ENCODE data around the gene CNN1. TPM values are rescaled to one million over a fixed set of nuclear protein-coding genes. Genes with fewer than 3 reads are reported as not detected.
"Not testable (repeated sequence)": the region's sequence is repeated elsewhere in the genome, so short reads cannot be mapped to it uniquely, and the experiment has no call there.

The CNN1 gene
- total RNA-seq, 1 experiment from 2014 or later: 0.44 TPM

GRCh38 chr19:11558881-11559828 lies 20.5 kb downstream of the CNN1 start, which contains the start of gene ELOF1:
ELOF1 (minus strand) TSS chr19:11559230; CDS start chr19:11554347, 4,883 bp downstream.
- peaks cover 17% of the 10 kb centered on the region; the same call in 1 of the 2 replicates for H3F3A ChIP-seq (ENCODE audit: insufficient read depth, low read depth)
- H2AFZ ChIP-seq: peak within 1 kb of the TSS; percentile 94
- H3K4me3 ChIP-seq: peak within 1 kb of the TSS; percentile 97
- H3K36me3 ChIP-seq (ENCODE audit: low read depth): 0 out of 2 replicates have a peak, but pooled peaks cover 5% of the 10 kb centered on the region
- DNase-seq: peak; percentile 97
- CTCF ChIA-PET: interaction anchor here (0.6 to 1.1 kb wide), 8 partner anchors 10 to 594 kb away, joined by 3 to 9 read pairs (median 6); no protein-coding TSS in a partner anchor
- TF ChIP-seq EZH2 (IDR thresholded peaks at IDR 0.05; ENCODE audit: low read depth): no peak
- TF ChIP-seq, protein P1, sequence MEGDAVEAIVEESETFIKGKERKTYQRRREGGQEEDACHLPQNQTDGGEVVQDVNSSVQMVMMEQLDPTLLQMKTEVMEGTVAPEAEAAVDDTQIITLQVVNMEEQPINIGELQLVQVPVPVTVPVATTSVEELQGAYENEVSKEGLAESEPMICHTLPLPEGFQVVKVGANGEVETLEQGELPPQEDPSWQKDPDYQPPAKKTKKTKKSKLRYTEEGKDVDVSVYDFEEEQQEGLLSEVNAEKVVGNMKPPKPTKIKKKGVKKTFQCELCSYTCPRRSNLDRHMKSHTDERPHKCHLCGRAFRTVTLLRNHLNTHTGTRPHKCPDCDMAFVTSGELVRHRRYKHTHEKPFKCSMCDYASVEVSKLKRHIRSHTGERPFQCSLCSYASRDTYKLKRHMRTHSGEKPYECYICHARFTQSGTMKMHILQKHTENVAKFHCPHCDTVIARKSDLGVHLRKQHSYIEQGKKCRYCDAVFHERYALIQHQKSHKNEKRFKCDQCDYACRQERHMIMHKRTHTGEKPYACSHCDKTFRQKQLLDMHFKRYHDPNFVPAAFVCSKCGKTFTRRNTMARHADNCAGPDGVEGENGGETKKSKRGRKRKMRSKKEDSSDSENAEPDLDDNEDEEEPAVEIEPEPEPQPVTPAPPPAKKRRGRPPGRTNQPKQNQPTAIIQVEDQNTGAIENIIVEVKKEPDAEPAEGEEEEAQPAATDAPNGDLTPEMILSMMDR (conservative IDR thresholded peaks at IDR 0.05): peak; percentile 48
- POLR2A ChIA-PET (ENCODE audit: unreplicated experiment): interaction anchor here (0.6 kb wide), 4 partner anchors 23 to 191 kb away, joined by 3 to 7 read pairs (median 4); no protein-coding TSS in a partner anchor
- H3K79me2 ChIP-seq (ENCODE audit: low read depth): peaks cover 57% of the 10 kb centered on the region
- intact Hi-C loops (cut with micrococcal nuclease; ENCODE audit: unreplicated experiment): loop anchor here (2.0 kb wide), 1 partner anchor 54 kb away; the partner anchor contains the start of gene ZNF653
- TSS peak; percentile 94 for BruUV-seq (replicated peaks)
- H3K27ac ChIP-seq: peak within 1 kb of the TSS; percentile 47; the same call in 1 of the 2 replicates
- H3K9me3 ChIP-seq (ENCODE audit: insufficient read depth, low read depth): no peaks in the 10 kb centered on the region
- peak within 1 kb of the TSS; percentile 86 for H3K4me2 ChIP-seq
- H3K27me3 ChIP-seq (ENCODE audit: insufficient read depth, low read depth): no peaks in the 10 kb centered on the region
- peaks cover 24% of the 10 kb centered on the region for H4K20me1 ChIP-seq (ENCODE audit: insufficient read depth)
- no peaks in the 10 kb centered on the region for H3K9me2 ChIP-seq (ENCODE audit: insufficient read depth)
- peaks cover 11% of the 10 kb centered on the region; the same call in 1 of the 2 replicates for H3K4me1 ChIP-seq (replicated peaks; ENCODE audit: insufficient read depth)

DNA sequence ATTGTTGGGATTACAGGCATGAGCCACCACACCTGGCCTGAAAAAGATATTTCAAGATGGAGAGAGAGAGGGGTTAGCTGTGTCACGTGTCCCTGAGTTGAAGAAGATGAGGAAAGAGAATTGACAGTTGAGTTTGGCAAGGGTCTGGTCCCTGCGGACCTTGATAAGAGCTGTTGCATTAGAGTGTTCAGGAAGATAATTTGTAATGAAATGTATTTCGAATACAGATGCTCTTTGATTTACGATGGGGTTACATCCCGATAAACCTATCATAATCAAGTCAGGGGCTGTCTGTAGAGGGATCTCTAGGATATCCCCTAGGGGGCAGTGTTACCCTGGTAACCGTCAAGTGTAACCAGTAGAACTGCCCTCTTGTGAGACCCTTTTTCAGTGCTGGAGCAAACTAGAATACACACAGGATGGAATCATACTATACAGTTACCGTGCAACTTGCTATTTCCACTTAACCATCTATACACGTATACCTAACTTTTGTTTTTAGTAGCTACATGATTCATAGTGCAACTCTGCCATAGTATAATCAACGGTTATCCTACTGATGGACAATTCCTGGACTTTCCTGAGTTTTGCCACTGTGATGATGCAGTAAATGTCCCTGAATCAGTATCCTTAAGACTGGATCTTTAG lies 21.9 kb downstream of the CNN1 start:
- no peaks in the 10 kb centered on the region for H3K9me3 ChIP-seq (ENCODE audit: insufficient read depth, low read depth)
- H3K27me3 ChIP-seq (ENCODE audit: insufficient read depth, low read depth): no peaks in the 10 kb centered on the region
- H3K4me3 ChIP-seq: peak overlapping the region; percentile 97; the same call in 1 of the 2 replicates
- peaks cover 11% of the 10 kb centered on the region; the same call in 1 of the 2 replicates for H3K4me1 ChIP-seq (replicated peaks; ENCODE audit: insufficient read depth)
- H3F3A ChIP-seq (ENCODE audit: insufficient read depth, low read depth): peaks cover 21% of the 10 kb centered on the region; the same call in 1 of the 2 replicates
- TF ChIP-seq EZH2 (IDR thresholded peaks at IDR 0.05; ENCODE audit: low read depth): no peak
- TF ChIP-seq, protein P1 (conservative IDR thresholded peaks at IDR 0.05): peak; percentile 83
- peak; percentile 45 to 61 for DNase-seq
- H3K36me3 ChIP-seq (ENCODE audit: low read depth): no peaks in the 10 kb centered on the region
- H3K79me2 ChIP-seq (ENCODE audit: low read depth): peaks cover 50% of the 10 kb centered on the region
- CTCF ChIA-PET: interaction anchor here (0.6 to 0.7 kb wide), 5 partner anchors 12 to 1283 kb away, joined by 3 to 9 read pairs (median 4); no protein-coding TSS in a partner anchor
- 0 out of 2 replicates have a peak overlapping the region, but pooled peaks have one; percentile 94 for H2AFZ ChIP-seq
- peaks cover 21% of the 10 kb centered on the region for H4K20me1 ChIP-seq (ENCODE audit: insufficient read depth)
- no peaks in the 10 kb centered on the region for H3K9me2 ChIP-seq (ENCODE audit: insufficient read depth)
- intact Hi-C loops (cut with micrococcal nuclease; ENCODE audit: unreplicated experiment): loop anchor here (5.0 kb wide), 1 partner anchor 237 kb away; the partner anchor contains the start of gene ZNF491
- no TSS peak for BruUV-seq (replicated peaks)
- peak overlapping the region; percentile 86 for H3K4me2 ChIP-seq
- H3K27ac ChIP-seq: no peak overlapping the region
- POLR2A ChIA-PET (ENCODE audit: unreplicated experiment): no interaction called here

DNA sequence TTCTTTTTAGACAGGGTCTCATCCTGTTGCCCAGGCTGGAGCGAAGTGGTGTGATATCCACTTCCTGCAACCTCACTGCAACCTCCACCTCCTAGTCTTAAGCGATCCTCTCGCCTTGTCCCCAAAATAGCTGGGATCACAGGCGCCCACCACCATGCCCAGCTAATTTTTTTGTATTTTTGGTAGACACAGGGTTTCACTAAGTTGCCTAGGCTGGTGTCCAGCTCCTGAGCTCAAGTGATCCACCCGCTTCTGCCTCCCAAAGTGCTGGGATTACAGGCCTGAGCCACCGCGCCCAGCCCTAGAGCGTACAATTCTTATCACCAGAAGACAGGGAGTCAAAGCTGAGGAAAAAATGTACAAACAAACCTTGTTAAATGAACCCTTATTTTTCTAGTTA lies 24.9 kb downstream of the CNN1 start:
- Histone ChIP-seq H3K27ac (no peak overlapping the region), H4K20me1 (ENCODE audit: insufficient read depth) (no peaks in the 10 kb centered on the region), H3K9me2 (ENCODE audit: insufficient read depth) (no peaks in the 10 kb centered on the region), H3K79me2 (ENCODE audit: low read depth) (peaks cover 20% of the 10 kb centered on the region), H3K27me3 (ENCODE audit: insufficient read depth, low read depth) (no peaks in the 10 kb centered on the region), H3K36me3 (ENCODE audit: low read depth) (no peaks in the 10 kb centered on the region), H3K4me2 (no peak overlapping the region), H3K9me3 (ENCODE audit: insufficient read depth, low read depth) (no peaks in the 10 kb centered on the region), H2AFZ (no peak overlapping the region), H3F3A (ENCODE audit: insufficient read depth, low read depth) (peaks cover 16% of the 10 kb centered on the region; the same call in 1 of the 2 replicates), H3K4me3 (no peak overlapping the region), H3K4me1 (replicated peaks; ENCODE audit: insufficient read depth) (peaks cover 5% of the 10 kb centered on the region; the same call in 1 of the 2 replicates)
- no TSS peak for BruUV-seq (replicated peaks)
- no peak for DNase-seq
- ChIA-PET CTCF (no interaction called here), POLR2A (ENCODE audit: unreplicated experiment) (no interaction called here)
- intact Hi-C loops (cut with micrococcal nuclease; ENCODE audit: unreplicated experiment): loop anchor here (5.0 kb wide), 1 partner anchor 234 kb away; the partner anchor contains the start of gene ZNF491
- TF ChIP-seq, protein P1 (conservative IDR thresholded peaks at IDR 0.05): no peak
- TF ChIP-seq EZH2 (IDR thresholded peaks at IDR 0.05; ENCODE audit: low read depth): no peak

- H3K9me3 ChIP-seq (ENCODE audit: insufficient read depth, low read depth); H2AFZ ChIP-seq; BruUV-seq (replicated peaks); H3K27me3 ChIP-seq (ENCODE audit: insufficient read depth, low read depth); H3K4me3 ChIP-seq; H3K36me3 ChIP-seq (ENCODE audit: low read depth); H3K4me2 ChIP-seq; DNase-seq; POLR2A ChIA-PET (ENCODE audit: unreplicated experiment); H3K4me1 ChIP-seq (replicated peaks; ENCODE audit: insufficient read depth); H3K9me2 ChIP-seq (ENCODE audit: insufficient read depth); H4K20me1 ChIP-seq (ENCODE audit: insufficient read depth); H3K27ac ChIP-seq: not testable (repeated sequence)
- intact Hi-C loops (cut with micrococcal nuclease; ENCODE audit: unreplicated experiment): loop anchor here (5.0 kb wide), 1 partner anchor 233 kb away; the partner anchor contains the start of gene ZNF491
- CTCF ChIA-PET: interaction anchor here (0.6 kb wide), 1 partner anchor 8 kb away, joined by 7 read pairs; no protein-coding TSS in a partner anchor
- Histone ChIP-seq H3F3A (ENCODE audit: insufficient read depth, low read depth) (peaks cover 16% of the 10 kb centered on the region; the same call in 1 of the 2 replicates), H3K79me2 (ENCODE audit: low read depth) (peaks cover 15% of the 10 kb centered on the region)
Observed at GRCh38 chr19:11564082-11564807, 25.6 kb downstream of the CNN1 start.

All from PC-9 (cell line).